ENCODE data around the gene DYNC1H1. TPM values are rescaled to one million over a fixed set of nuclear protein-coding genes. Genes with fewer than 3 reads are reported as not detected.

The DYNC1H1 gene
- total RNA-seq, 2 experiments from 2014 or later: 271 to 274 TPM

- DNase-seq: no peak
- H3K4me1 Mint-ChIP-seq (ENCODE audit: low read depth): no peaks in the 10 kb centered on the region
- H3K9me3 Mint-ChIP-seq (ENCODE audit: insufficient read depth): no peaks in the 10 kb centered on the region
- ChIA-PET POLR2A (no interaction called here), CTCF (interaction anchor here (1.2 to 2.8 kb wide), 2 partner anchors 9 to 152 kb away, joined by 3 to 17 read pairs; no protein-coding TSS in a partner anchor)
- no peak overlapping the region for H3K27ac Mint-ChIP-seq
- H3K27me3 Mint-ChIP-seq (ENCODE audit: low read depth): peaks cover 4% of the 10 kb centered on the region
- no peaks in the 10 kb centered on the region for H3K36me3 Mint-ChIP-seq (ENCODE audit: low read depth)
- no peak overlapping the region for H3K4me3 Mint-ChIP-seq
- ATAC-seq: no peak
Measured at GRCh38 chr14:102105369-102105768, 141.0 kb downstream of the DYNC1H1 start.

Other genes with a start within 250 kb of the DYNC1H1 start
- 100 to 1,000 TPM; 218 to 223 TPM for gene PPP2R5C, start 202.9 kb upstream of the DYNC1H1 start, total RNA-seq
- 100 to 1,000 TPM; 702 to 715 TPM for gene HSP90AA1, start 122.5 kb downstream of the DYNC1H1 start, total RNA-seq
- gene WDR20, start 175.3 kb downstream of the DYNC1H1 start, total RNA-seq: 10 to 100 TPM; 30.3 to 30.6 TPM

Measured in activated CD8-positive, alpha-beta T cell treated with anti-CD3 and anti-CD28 coated beads, Interleukin-2, amount 10 ng/mL, durations not matched to agents 7 days and 5 days (primary cell).